ENCODE results near the gene R3HDM4. TPM values are rescaled to one million over a fixed set of nuclear protein-coding genes. Genes with fewer than 3 reads are reported as not detected.

R3HDM4 gene
- total and polyA plus RNA-seq, 9 of the 15 experiments (the other 6 are each of a cell fraction or from before 2014, with no cell fraction given): 3.2 to 154 (median 59.0) TPM

GRCh38 chr19:861756-862580, 51.1 kb downstream of the R3HDM4 start (continued):
- TF ChIP-seq JUND (IDR thresholded peaks at IDR 0.05; ENCODE audit: borderline replicate concordance, low read depth, low read length) (no peak), JUND (tag; IDR thresholded peaks at IDR 0.05; ENCODE audit: borderline replicate concordance, low read depth, low read length) (peak; percentile 21; the same call in 1 of the 3 replicates), ZNF764 (CRISPR knock-in tag; IDR thresholded peaks at IDR 0.05; ENCODE audit: low read depth) (no peak), FOXA3 (CRISPR knock-in tag; conservative IDR thresholded peaks at IDR 0.05 in 1 of 2, IDR thresholded peaks at IDR 0.05 in 1 of 2) (0 out of 4 replicates have a peak, but pooled peaks of 1 of the 2 experiments have one; percentile 41), ATF6 (CRISPR knock-in tag; IDR thresholded peaks at IDR 0.05) (no peak), KDM2B (CRISPR knock-in tag; IDR thresholded peaks at IDR 0.05) (peak; percentile 97), TBL1XR1 (IDR thresholded peaks at IDR 0.05; ENCODE audit: low read length in 2 of 2) (0 out of 4 replicates have a peak, but pooled peaks of 1 of the 2 experiments have one; percentile 25), HMGN3 (IDR thresholded peaks at IDR 0.05; ENCODE audit: borderline replicate concordance, extremely low read depth, insufficient read length, low read depth, low read length) (peak; percentile 76), SAP30 (IDR thresholded peaks at IDR 0.05; ENCODE audit: borderline replicate concordance, insufficient read depth, low read depth, low read length, poor library complexity, severe bottlenecking) (peak; percentile 66), NCOR1 (IDR thresholded peaks at IDR 0.05) (peak; percentile 19; the same call in 1 of the 2 replicates), ATF7 (IDR thresholded peaks at IDR 0.05) (peak; percentile 42), ZNF143 (CRISPR knock-in tag; IDR thresholded peaks at IDR 0.05) (peak; percentile 31; the same call in 1 of the 2 replicates), CBX3 (IDR thresholded peaks at IDR 0.05; ENCODE audit: borderline replicate concordance in 1 of 2, low read length in 2 of 2) (peak in 1 of 2 experiments; percentile 93; a peak in 2 of 3 replicates), REST (IDR thresholded peaks at IDR 0.05; ENCODE audit: borderline replicate concordance) (peak; percentile 69), REST (CRISPR knock-in tag; IDR thresholded peaks at IDR 0.05; ENCODE audit: low read depth) (no peak), MEIS2 (IDR thresholded peaks at IDR 0.05; ENCODE audit: partially characterized antibody) (peak; percentile 13), PML (IDR thresholded peaks at IDR 0.05; ENCODE audit: low read length) (no peak)

All from K562 (cell line).